Mesenchymal stem cell (in vitro differentiated cells and primary cell): ENCODE measurements around the gene OTOS.

Experiments used
- DNase-seq: peaks from one replicate; pipeline ENCODE4 v3.0.0-alpha.2; 2013
- H2AFZ ChIP-seq: one replicate; pipeline ENCODE4 v1.6.1; 2013; ENCODE audit warnings: low read depth, mild to moderate bottlenecking, control low read depth, inconsistent platforms, low read length, moderate library complexity
- H2AK5ac ChIP-seq: 2 replicates; pipeline ENCODE4 v1.6.1; 2013; ENCODE audit warnings: low read length, moderate library complexity, mild to moderate bottlenecking, inconsistent platforms; ENCODE audit not compliant: severe bottlenecking
- H2BK120ac ChIP-seq: one replicate; pipeline ENCODE4 v1.6.1; 2013; ENCODE audit warnings: low read depth, mild to moderate bottlenecking, inconsistent platforms, low read length, moderate library complexity
- H2BK12ac ChIP-seq, 2 experiments: one replicate each; pipeline ENCODE4 v1.6.1; 2013; ENCODE audit warnings: inconsistent platforms in 2 of 2, low read length in 2 of 2, mild to moderate bottlenecking in 2 of 2, moderate library complexity in 2 of 2, control low read depth in 1 of 2
- H2BK15ac ChIP-seq: one replicate; pipeline ENCODE4 v1.6.1; 2013; ENCODE audit warnings: mild to moderate bottlenecking, low read depth, inconsistent platforms; ENCODE audit not compliant: poor library complexity, severe bottlenecking
- H2BK5ac ChIP-seq: 2 replicates; pipeline ENCODE4 v1.6.1; 2013; ENCODE audit warnings: low read depth, mild to moderate bottlenecking, low read length, control low read depth, inconsistent platforms; ENCODE audit not compliant: poor library complexity, severe bottlenecking
- H3K14ac ChIP-seq, 2 experiments: one replicate each; pipeline ENCODE4 v1.6.1; 2013; ENCODE audit warnings: inconsistent platforms in 2 of 2, low read length in 2 of 2, control low read depth in 1 of 2, mild to moderate bottlenecking in 1 of 2, moderate library complexity in 1 of 2
- H3K18ac ChIP-seq, 2 experiments: one replicate each; pipeline ENCODE4 v1.6.1; 2013; ENCODE audit warnings: inconsistent platforms in 2 of 2, low read length in 2 of 2, control low read depth in 1 of 2, low read depth in 1 of 2, mild to moderate bottlenecking in 1 of 2
- H3K23ac ChIP-seq, 2 experiments: one replicate each; pipeline ENCODE4 v1.6.1; 2013; ENCODE audit warnings: inconsistent platforms in 2 of 2, low read length in 2 of 2, mild to moderate bottlenecking in 2 of 2, moderate library complexity in 2 of 2, control low read depth in 1 of 2
- H3K27ac ChIP-seq: 2 replicates; pipeline ENCODE4 v1.5.1; 2013; ENCODE audit warnings: mild to moderate bottlenecking, moderate library complexity, low read length, control low read depth, inconsistent platforms; ENCODE audit not compliant: poor library complexity, severe bottlenecking
- H3K27me3 ChIP-seq, 2 experiments: 2 replicates each; pipeline versions ENCODE4 v1.6.1 to v1.7.0; 2013; ENCODE audit warnings: low read length in 2 of 2, mild to moderate bottlenecking in 2 of 2, moderate library complexity in 2 of 2, control low read depth in 1 of 2, inconsistent platforms in 1 of 2; ENCODE audit not compliant: control insufficient read depth in 1 of 2, insufficient read depth in 1 of 2
- H3K36me3 ChIP-seq, 2 experiments: 2 replicates each; pipeline versions ENCODE4 v1.6.1 to v1.7.0; 2013; ENCODE audit warnings: low read length in 2 of 2, control low read depth in 1 of 2, inconsistent platforms in 1 of 2, low read depth in 1 of 2, mild to moderate bottlenecking in 1 of 2; ENCODE audit not compliant: insufficient read depth in 2 of 2, control insufficient read depth in 1 of 2
- H3K4ac ChIP-seq, 2 experiments: one replicate each; pipeline ENCODE4 v1.6.1; 2013; ENCODE audit warnings: inconsistent platforms in 2 of 2, low read length in 2 of 2, mild to moderate bottlenecking in 2 of 2, moderate library complexity in 2 of 2, control low read depth in 1 of 2, low read depth in 1 of 2
- H3K4me1 ChIP-seq: 2 replicates; pipeline ENCODE4 v1.6.1; 2013; ENCODE audit warnings: low read depth, low read length, control low read depth; ENCODE audit not compliant: control insufficient read depth, insufficient read depth
- H3K4me2 ChIP-seq: 2 replicates; pipeline ENCODE4 v1.6.1; 2013; ENCODE audit warnings: low read length, mild to moderate bottlenecking, inconsistent platforms; ENCODE audit not compliant: poor library complexity, severe bottlenecking
- H3K4me3 ChIP-seq, 2 experiments: 2 replicates each; pipeline versions ENCODE4 v1.5.1 to v1.7.0; 2013; ENCODE audit warnings: low read length in 2 of 2, mild to moderate bottlenecking in 2 of 2, control low read depth in 1 of 2, low read depth in 1 of 2; ENCODE audit not compliant: insufficient read depth in 1 of 2
- H3K79me1 ChIP-seq: replicated peaks from 2 replicates; pipeline ENCODE4 v1.6.1; 2013; ENCODE audit warnings: mild to moderate bottlenecking, control low read depth, low read length, inconsistent platforms; ENCODE audit not compliant: poor library complexity, severe bottlenecking
- H3K9ac ChIP-seq: 2 replicates; pipeline ENCODE4 v1.7.0; 2013; ENCODE audit warnings: mild to moderate bottlenecking, low read length, moderate library complexity
- H3K9me3 ChIP-seq: 2 replicates; pipeline ENCODE4 v1.7.0; 2013; ENCODE audit warnings: mild to moderate bottlenecking, low read length; ENCODE audit not compliant: control insufficient read depth
- H4K8ac ChIP-seq: one replicate; pipeline ENCODE4 v1.6.1; 2013; ENCODE audit warnings: inconsistent platforms, mild to moderate bottlenecking, low read length, moderate library complexity
- H4K91ac ChIP-seq: one replicate; pipeline ENCODE4 v1.6.1; 2013; ENCODE audit warnings: mild to moderate bottlenecking, low read length, inconsistent platforms
- WGBS: methylation state at CpG from one replicate; pipeline ENCODE4 v1.1.7; 2013; ENCODE audit warnings: mixed read lengths; 5-methylcytosine and 5-hydroxymethylcytosine counted together

OTOS gene

GRCh38 chr2:240142859-240143258 lies 2.4 kb upstream of the OTOS start:
- H2BK15ac ChIP-seq: no peak overlapping the region
- no peak overlapping the region for H3K14ac ChIP-seq
- no peaks in the 10 kb centered on the region for H3K79me1 ChIP-seq
- H2AFZ ChIP-seq: no peak overlapping the region
- peaks cover 27 to 58% of the 10 kb centered on the region in 2 experiments for H3K27me3 ChIP-seq
- DNase-seq: no peak
- H3K23ac ChIP-seq: no peak overlapping the region
- no peak overlapping the region for H2BK120ac ChIP-seq
- H3K36me3 ChIP-seq: no peaks in the 10 kb centered on the region
- H3K4me3 ChIP-seq: no peak overlapping the region
- H3K4me2 ChIP-seq: no peak overlapping the region
- 83% methylated on average over 5 of the region's 5 CpGs for WGBS
- H3K9me3 ChIP-seq: no peaks in the 10 kb centered on the region
- no peak overlapping the region for H4K91ac ChIP-seq
- H2BK5ac ChIP-seq: no peak overlapping the region
- H2AK5ac ChIP-seq: no peak overlapping the region
- H3K27ac ChIP-seq: no peak overlapping the region
- H3K18ac ChIP-seq: no peak overlapping the region
- no peak overlapping the region for H3K9ac ChIP-seq
- no peak overlapping the region for H4K8ac ChIP-seq
- no peak overlapping the region for H2BK12ac ChIP-seq
- peaks cover 4% of the 10 kb centered on the region for H3K4me1 ChIP-seq
- no peak overlapping the region for H3K4ac ChIP-seq

DNA sequence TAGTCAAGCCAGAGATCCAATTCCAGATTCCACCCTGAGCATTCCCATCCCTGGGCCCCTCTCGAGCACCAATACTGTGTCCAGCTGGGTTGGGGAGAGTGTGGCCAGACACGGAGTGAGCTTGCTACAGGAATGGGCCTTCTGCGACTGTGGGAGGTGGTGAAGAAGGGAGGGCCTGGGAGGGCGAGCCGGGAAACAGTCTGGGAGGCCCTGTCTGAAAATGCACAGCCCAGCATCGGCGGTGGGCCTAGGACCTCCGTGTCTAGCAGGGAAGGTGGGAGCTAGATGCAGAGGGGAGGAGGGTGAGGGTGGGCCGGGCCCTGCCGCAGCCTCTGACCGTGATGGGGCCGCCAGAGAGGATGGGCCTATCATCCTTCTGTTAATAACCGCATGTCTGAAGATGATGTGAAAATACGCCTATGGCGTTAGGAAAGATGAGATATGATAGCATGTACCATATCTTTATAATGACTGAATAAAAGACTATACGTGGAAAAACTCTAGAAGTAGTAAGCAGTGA lies 1.9 kb upstream of the OTOS start:
- WGBS: 86% methylated on average over 16 of the region's 16 CpGs
- no peak overlapping the region for H2BK12ac ChIP-seq

GRCh38 chr2:240141736-240142135 lies 1.3 kb upstream of the OTOS start:
- Histone ChIP-seq H3K23ac (no peak overlapping the region), H3K4me1 (peaks cover 4% of the 10 kb centered on the region)

More for the DNA sequence above, 1.9 kb upstream of the OTOS start:
- Histone ChIP-seq H3K4ac (no peak overlapping the region), H3K4me2 (no peak overlapping the region), H3K9me3 (no peaks in the 10 kb centered on the region), H3K23ac (no peak overlapping the region), H2BK120ac (no peak overlapping the region), H3K14ac (no peak overlapping the region), H3K36me3 (no peaks in the 10 kb centered on the region), H3K4me1 (peaks cover 3% of the 10 kb centered on the region), H2AFZ (no peak overlapping the region), H4K91ac (no peak overlapping the region), H3K18ac (no peak overlapping the region), H2AK5ac (no peak overlapping the region), H3K27me3 (peaks cover 27 to 58% of the 10 kb centered on the region in 2 experiments), H3K79me1 (no peaks in the 10 kb centered on the region), H3K27ac (no peak overlapping the region), H2BK5ac (no peak overlapping the region), H4K8ac (no peak overlapping the region), H3K9ac (no peak overlapping the region), H3K4me3 (no peak overlapping the region), H2BK15ac (no peak overlapping the region)
- DNase-seq: no peak

DNA sequence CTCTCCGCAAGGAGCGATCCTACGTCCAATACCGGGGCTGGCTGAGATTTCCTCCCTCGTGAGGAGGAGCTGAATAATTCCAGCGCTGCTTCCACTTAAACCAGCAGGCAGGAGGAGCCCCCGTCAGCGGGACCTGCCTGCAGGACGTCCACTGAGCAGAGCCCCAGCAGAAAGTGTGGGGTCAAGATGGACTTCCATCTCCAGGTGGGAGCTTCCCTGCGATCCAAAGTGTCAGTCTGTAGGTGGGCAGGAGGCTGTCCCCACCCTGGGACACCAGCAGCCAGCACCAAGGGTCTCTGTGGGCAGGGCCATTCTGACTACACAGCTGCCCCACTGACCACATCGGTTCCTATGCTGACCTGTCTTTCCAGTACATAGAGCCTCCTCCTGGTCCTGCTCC lies 462 bp upstream of the OTOS start:
- Histone ChIP-seq H2BK12ac (no peak overlapping the region), H3K36me3 (no peaks in the 10 kb centered on the region), H2BK5ac (no peak overlapping the region), H2BK120ac (no peak overlapping the region), H3K27me3 (peaks cover 27 to 52% of the 10 kb centered on the region in 2 experiments), H3K4me3 (no peak overlapping the region), H3K9ac (no peak overlapping the region), H3K4ac (no peak overlapping the region), H4K8ac (no peak overlapping the region), H4K91ac (no peak overlapping the region), H3K18ac (no peak overlapping the region), H3K23ac (no peak overlapping the region), H3K4me2 (no peak overlapping the region), H3K14ac (no peak overlapping the region), H2AFZ (no peak overlapping the region), H3K4me1 (peaks cover 8% of the 10 kb centered on the region), H3K79me1 (no peaks in the 10 kb centered on the region), H3K9me3 (no peaks in the 10 kb centered on the region), H2AK5ac (no peak overlapping the region), H2BK15ac (no peak overlapping the region), H3K27ac (no peak overlapping the region)
- no peak for DNase-seq
- WGBS: 73% methylated on average over 11 of the region's 11 CpGs

More at GRCh38 chr2:240141736-240142135, 1.3 kb upstream of the OTOS start:
- Histone ChIP-seq H4K91ac (no peak overlapping the region), H3K4ac (no peak overlapping the region), H3K4me3 (no peak overlapping the region), H3K27me3 (peaks cover 27 to 56% of the 10 kb centered on the region in 2 experiments), H3K9ac (no peak overlapping the region), H3K36me3 (no peaks in the 10 kb centered on the region), H3K18ac (no peak overlapping the region), H3K4me2 (no peak overlapping the region), H2BK120ac (no peak overlapping the region), H2BK12ac (no peak overlapping the region), H3K14ac (no peak overlapping the region), H2AFZ (no peak overlapping the region), H3K79me1 (no peaks in the 10 kb centered on the region), H3K27ac (no peak overlapping the region), H2BK5ac (no peak overlapping the region), H3K9me3 (no peaks in the 10 kb centered on the region), H2AK5ac (no peak overlapping the region), H4K8ac (no peak overlapping the region), H2BK15ac (no peak overlapping the region)
- WGBS: 81% methylated on average over 14 of the region's 14 CpGs
- no peak for DNase-seq
